A673 (cell line): ENCODE results near the gene ATP8B4.

Experiments
- CTCF ChIP-seq: fragments of 300-800, 200-600 bp; sonication (generic); conservative IDR thresholded peaks from 2 replicates; pipeline ENCODE4 v1.5.1; 2017; ENCODE audit warnings: low read depth, mild to moderate bottlenecking, antibody characterized with exemption, low read length, moderate library complexity, mixed read lengths
- EZH2 ChIP-seq: fragments of 200-600 bp; sonication (generic); IDR thresholded peaks from 2 replicates; pipeline ENCODE4 v1.6.1; 2017; ENCODE audit warnings: borderline replicate concordance, low read depth, mild to moderate bottlenecking, mixed read lengths, antibody characterized with exemption, low read length; ENCODE audit not compliant: poor library complexity, severe bottlenecking

GRCh38 chr15:50057905-50058639, 61.0 kb downstream of the ATP8B4 start:
- no peak for TF ChIP-seq EZH2
- TF ChIP-seq CTCF = no peak
